H1 (cell line): ENCODE measurements around the gene CGAS. TPM values are rescaled to one million over a fixed set of nuclear protein-coding genes. Genes with fewer than 3 reads are reported as not detected.

ENCODE experiments used
- BRCA1 ChIP-seq: IDR thresholded peaks from 2 replicates; pipeline ENCODE4 v1.6.1; 2012; ENCODE audit warnings: low read depth, low read length, improper control_type of control experiment
- CEBPB ChIP-seq: IDR thresholded peaks from 2 replicates; pipeline ENCODE4 v1.6.1; 2012; ENCODE audit warnings: low read depth, low read length
- RXRA ChIP-seq: IDR thresholded peaks from 2 replicates; pipeline ENCODE4 v1.6.1; 2011; ENCODE audit warnings: low read depth, mild to moderate bottlenecking, low read length, moderate library complexity; ENCODE audit not compliant: insufficient read depth
- polyA plus RNA-seq, 7 experiments: library from polyadenylated mRNA; depleted of rRNA in 3 of 7; stranded (reverse) in 5 of 7; unstranded in 2 of 7; fragments of >200 nt in 5 of 7; fragments of 200-250 nt in 2 of 7; gene quantifications; 1 replicate in 5 of 7; 2 replicates in 1 of 7; 4 replicates in 1 of 7; pipeline versions ENCODE4 v1.2.1 to v1.2.3, GENCODE V29; 2011 to 2013; ENCODE audit warnings: missing spikeins in 2 of 7, mixed read lengths in 2 of 7
- total RNA-seq: library from RNA; stranded (reverse); fragmentation: NEBNext Ultra II Directional; extraction: Animal tissue kit (Norgen Biotek cat#: 25700); gene quantifications from 2 replicates; pipeline ENCODE4 v1.2.1, GENCODE V29; 2021
- TF ChIP-seq, protein P1 (sequence below): IDR thresholded peaks from 2 replicates; pipeline ENCODE4 v1.6.1; 2012; ENCODE audit warnings: inconsistent platforms

Gene CGAS
- total and polyA plus RNA-seq, 2 of the 8 experiments (the other 6 are each of a cell fraction or from before 2014, with no cell fraction given), result 2.1 to 6.3 TPM

DNA sequence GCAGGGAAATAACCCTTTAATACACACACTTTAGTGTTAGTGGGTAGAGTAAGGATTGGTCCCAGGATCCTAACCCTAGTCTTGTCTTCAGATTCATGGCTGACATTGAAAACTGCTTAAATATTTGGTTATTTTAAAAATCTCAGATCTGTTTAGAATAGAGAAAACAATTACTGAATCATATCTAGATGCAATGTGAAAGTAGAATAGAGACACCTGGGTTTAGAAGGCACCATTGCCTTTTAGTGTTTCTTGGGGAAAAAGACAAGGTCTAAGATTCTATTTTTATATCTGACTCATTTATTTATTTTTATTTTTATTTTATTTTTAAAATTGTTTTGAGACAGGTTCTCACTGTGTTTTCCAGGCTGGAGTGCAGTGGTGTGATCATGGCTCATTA, 51.4 kb downstream of the CGAS start (continued):
- TF ChIP-seq CEBPB, result no peak
- no peak for TF ChIP-seq RXRA
- TF ChIP-seq, protein P1, sequence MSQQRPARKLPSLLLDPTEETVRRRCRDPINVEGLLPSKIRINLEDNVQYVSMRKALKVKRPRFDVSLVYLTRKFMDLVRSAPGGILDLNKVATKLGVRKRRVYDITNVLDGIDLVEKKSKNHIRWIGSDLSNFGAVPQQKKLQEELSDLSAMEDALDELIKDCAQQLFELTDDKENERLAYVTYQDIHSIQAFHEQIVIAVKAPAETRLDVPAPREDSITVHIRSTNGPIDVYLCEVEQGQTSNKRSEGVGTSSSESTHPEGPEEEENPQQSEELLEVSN, result no peak
- TF ChIP-seq BRCA1, result no peak
